GM19351 (cell line): Measurements from ENCODE around the gene KDM2B.
"Not testable (repeated sequence)": the region's sequence is repeated elsewhere in the genome, so short reads cannot be mapped to it uniquely, and the experiment has no call there.

Experiments used
- ATAC-seq: cut with Tn5 transposase; IDR thresholded peaks from one replicate; pipeline ENCODE4 v1.9.1; 2021; ENCODE audit warnings: mild to moderate bottlenecking, moderate library complexity; ENCODE audit not compliant: unreplicated experiment

KDM2B gene

DNA sequence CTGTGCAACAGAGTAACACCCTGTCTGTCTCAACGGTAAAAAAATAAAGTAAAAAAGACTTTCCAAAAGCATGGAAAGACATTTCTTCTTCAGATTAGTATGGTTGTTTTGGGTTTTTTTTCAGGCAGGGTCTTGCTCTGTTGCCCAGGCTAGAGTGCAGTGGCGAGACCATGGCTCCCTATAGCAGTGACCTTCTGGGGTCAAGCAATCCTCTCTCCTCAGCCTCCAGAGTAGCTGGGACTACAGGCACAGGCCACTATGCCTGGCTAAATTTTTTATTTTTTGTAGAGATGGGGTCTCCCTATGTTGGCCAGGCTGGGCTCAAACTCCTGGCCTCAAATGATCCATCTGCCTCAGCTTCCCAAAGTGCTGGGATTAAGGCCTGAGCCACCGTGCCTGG lies 72.8 kb downstream of the KDM2B start:
- no peak for ATAC-seq

DNA sequence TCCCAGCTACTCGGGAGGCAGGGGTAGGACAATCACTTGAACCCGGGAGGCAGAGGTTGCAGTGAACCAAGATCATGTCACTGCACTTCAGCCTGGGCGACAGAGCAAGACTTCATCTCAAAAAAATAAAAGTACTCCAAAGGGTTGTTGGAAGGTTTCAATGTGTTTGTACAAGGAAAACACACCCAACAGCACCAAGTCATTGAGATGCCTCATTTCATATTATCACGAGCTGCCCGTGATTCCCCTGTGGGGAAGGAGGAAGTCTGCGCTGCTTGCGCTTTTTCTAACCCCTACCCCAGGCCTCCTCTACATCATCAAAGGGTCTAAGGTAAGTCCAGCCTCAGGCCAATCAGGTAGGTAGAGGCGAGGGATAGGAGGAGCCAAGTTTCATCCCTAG lies 73.6 kb downstream of the KDM2B start:
- ATAC-seq, result no peak

DNA sequence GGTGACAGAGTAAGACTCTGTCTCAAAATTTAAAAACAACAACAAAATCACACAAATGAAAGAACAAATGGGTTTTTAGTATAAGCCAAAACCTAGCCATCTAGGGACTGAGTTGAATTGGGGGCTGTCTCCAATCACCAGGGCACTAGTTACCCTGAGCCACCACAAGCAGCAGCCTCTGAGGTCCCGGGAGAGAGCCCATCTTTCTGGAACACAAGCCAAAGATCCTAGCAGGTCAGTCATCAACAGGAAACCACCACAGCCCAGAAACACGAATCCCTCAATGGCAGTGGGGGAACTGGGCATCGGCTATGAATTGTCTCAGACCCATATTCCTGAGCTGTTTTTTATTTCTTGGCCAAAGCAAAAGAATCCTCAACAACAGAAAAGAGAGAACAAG lies 75.3 kb downstream of the KDM2B start:
- ATAC-seq, result no peak

DNA sequence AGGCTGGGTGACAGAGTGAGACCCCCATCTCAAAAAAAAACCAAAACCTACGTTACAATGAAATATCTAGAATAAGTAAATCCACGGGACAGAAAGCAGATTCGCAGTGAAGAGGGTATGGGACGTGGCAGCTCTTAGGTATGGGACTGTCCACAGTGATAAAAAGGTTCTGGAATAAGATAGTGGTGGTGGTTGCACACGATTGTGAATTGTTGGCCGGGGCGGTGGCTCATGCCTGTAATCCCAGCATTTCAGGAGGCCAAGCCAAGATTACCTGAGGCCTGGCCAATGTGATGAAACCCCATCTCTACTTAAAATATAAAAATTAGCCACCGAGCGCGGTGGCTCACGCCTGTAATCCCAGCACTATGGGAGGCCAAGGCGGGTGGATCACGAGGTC lies 76.3 kb downstream of the KDM2B start:
- ATAC-seq, result no peak

DNA sequence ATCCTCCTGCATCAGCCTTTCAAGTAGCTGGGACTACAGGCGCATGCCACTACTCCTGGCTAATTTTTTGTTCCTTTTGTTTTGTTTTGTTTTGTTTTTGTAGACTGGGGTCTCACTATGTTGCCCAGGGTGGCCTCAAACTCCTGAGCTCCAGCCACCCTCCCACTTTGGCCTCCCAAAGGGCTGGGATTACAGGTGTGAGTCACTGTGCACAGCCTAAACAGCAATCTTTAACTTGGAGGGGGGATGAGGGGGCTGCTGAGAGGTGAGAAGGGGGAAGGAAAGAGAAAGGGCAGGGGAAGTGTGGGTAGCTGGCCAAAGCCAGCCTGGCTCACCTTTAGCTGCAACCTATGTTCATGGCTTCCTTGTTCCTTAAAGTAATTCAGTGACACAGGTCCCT lies 77.4 kb downstream of the KDM2B start:
- ATAC-seq, result no peak

DNA sequence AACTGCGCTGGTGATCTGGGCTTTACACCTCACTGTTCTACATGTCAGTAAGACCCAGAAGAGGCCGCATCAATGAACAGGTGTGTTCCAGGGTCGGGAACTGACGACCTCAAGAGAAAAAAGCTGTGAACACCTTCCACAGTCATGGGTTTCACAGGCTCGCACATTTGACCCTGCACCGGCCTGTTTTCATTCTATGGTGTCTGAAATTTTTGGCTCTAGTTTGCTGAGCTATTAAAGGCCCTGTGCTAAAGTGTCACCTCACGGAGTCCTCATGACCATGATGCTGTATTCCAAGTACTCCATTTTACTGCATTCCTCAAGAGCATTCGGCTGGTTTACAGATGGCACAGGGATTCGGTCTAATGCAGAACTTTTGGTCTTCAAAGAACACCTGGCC lies 78.9 kb downstream of the KDM2B start:
- no peak for ATAC-seq

DNA sequence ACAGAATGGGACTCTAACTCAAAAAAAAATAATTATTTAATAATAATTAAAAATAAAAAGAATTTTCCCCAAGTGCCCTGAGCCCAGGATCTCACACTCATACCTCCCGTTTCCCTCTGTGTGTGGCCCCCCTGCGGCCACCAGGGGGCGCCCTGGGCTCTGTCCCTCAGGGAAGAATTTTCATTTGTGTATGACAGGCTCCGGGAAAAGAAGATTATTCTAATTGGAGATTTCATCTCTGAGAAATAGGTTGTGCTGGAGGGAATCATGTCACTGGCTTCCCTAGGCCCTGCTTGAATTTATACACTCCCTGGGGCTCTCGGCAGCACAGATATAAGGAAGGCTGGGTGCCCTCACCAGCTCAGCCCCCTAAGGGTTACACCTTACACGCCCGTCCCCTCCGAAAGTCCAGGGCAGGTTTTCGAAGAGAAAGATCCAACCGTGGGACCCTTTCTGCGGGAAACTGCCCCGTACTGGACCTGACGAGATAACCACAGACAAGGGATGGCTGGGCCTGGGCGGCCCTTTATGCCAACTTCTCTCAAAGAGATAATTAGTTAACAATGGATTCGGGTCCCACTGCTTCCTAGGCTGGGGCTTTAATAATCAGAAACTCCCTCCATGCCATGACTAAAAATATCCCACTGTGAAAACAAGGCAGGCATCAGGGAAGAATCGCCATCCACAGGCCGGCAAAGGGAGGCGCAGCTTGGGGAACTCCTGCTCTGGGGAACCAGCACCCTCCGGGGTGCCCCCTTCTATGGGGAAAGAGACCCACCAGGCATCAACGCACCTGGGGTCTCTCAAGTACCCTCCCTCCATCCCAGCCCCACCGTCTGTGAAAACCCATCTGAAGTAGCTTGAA lies 80.7 kb downstream of the KDM2B start:
- no peak for ATAC-seq

DNA sequence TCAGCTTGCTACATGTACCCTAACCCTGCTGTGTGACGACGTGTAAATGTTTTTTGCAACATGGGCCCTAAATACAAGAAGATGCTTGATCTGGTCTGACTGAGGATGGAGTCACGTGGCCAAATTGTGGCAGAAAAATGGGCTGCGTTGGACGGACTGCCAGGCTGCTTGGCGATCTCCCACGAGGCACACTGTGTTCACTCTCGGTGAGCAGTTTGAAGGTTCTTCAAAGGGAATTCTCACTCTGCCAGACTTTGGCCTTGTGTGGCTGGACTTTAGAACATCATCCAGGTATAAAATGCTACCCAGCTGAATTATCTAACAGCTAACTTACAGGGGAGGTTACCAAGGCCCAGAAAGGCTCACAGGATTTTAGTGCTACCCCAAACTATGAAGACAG lies 85.1 kb downstream of the KDM2B start:
- ATAC-seq, result no peak

DNA sequence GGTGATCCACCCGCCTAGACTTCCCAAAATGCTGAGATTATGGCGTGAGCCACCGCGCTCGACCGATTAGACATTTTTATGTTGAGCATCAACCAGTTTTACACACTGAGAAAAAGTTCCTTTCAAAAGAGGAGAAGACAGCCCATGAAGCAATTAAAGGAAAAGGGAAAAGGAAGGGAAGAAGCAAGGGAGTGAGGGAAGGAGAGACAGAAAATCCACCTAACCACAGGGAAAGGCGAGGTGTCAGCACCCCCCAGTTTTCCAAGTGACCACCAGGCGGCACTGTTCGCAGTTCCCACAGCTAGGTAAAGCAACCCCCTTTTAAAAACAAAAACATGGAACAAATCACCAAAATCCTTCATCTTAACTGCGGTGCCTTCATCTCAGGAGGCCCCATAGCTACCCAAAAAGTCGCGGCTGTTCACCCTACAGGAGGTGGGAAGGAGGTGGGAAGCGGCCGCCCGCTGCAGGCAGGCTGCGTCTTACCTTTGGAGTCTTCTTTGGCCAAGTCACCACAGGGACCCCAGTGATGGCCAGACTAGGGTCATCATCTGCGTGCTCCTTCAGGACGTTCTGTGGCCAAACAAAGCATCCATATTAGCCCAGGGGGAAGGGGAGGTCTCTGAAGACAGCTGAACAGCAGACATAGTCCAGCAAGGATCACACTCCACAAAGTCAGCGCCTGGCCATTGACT lies 86.6 kb downstream of the KDM2B start:
- no peak for ATAC-seq

DNA sequence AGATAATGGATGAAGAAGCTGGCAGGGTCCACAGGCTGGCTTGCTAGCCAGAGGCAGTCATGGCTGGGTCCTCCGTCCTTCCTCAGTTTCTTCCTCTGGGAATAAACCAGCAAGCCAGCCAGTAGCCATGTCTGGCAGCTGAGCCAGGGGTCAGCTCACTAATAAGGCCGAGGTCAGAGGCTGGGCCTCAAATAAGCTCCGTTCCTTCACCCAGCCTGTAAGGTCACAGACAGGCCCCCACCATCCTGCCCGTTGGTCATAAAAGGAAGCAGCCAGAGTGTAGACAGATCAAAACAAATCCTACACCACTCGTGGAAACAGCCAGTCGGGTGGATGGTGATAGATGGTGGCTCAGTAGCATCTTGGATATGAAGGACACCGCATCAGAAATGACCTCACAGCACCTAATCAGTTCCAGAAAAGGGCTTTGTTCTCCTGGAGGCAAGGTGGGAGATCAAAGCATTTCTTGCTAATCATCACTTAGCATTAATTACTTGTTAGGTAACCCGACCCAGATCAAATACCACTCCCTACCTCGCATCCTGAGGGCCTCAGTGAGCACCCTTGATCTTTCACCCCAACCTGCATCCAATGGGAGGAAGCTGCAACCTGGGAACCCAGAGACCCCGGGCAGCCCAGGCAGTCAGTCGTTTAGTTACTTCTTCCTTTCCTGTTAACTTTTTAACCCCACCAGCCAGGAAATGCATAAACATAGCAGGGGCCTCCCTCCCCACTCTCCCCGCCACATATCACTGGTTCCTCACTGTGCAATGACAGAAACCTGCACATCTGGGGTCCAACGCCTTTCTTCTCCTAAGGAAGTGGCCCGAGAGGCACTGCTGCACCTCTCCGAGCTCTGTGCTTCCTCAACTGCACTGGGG lies 90.2 kb downstream of the KDM2B start:
- no peak for ATAC-seq

DNA sequence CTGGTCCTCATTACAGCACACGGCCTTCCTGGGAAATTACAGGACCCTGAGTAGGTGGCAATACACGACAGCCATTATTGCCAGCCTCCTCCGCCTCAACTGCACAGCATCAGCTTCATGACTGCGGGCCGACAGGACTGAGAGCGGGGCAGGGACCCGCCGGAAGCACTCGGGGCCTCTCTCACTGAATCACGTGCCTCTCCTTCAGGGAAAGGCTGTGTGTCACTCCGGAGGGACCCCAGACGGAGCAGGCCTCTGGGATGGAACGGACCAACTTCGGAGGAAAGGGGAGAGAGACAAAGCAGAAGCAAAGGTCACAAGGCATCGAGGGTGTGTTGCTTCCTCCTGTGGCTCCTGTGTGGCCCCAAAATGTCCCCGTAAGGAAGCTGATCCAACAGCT lies 90.9 kb downstream of the KDM2B start:
- no peak for ATAC-seq

DNA sequence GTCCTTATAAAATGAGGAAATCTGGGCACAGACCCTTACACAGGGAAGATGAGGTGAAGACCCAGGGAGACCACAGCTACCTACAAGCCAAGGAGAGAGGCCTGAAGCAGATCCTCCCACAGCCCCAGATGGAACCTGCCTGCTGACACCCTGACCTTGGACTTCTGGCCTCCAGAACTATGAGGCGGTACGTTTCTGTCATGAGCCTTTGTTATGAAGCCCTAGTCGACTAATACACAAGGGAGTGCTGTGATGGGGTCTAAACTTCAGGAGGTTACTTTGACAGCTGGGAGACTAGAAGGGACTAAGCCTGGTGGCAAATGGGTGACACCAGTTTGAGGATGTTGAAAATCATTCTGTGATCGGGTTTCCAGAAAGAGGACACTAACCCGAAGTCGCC lies 95.9 kb downstream of the KDM2B start:
- ATAC-seq, result no peak

DNA sequence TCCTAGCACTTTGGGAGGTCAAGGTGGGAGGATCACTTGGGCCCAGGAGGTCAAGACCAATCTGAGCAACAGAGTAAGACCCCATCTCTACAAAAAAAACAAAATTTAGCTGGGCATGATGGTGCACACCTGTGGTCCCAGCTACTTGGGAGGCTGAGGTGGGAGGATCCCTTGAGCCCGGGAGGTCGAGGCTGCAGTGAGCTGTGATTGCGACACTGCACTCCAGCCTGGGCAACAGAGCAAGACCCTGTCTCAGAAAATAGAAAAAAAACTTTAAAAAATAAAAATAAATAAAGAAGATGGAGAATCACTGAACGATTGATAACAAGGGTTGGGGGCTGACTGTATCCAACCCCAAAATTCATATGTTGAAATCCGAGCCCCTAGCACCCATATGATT lies 96.3 kb downstream of the KDM2B start:
- ATAC-seq, result not testable (repeated sequence)

DNA sequence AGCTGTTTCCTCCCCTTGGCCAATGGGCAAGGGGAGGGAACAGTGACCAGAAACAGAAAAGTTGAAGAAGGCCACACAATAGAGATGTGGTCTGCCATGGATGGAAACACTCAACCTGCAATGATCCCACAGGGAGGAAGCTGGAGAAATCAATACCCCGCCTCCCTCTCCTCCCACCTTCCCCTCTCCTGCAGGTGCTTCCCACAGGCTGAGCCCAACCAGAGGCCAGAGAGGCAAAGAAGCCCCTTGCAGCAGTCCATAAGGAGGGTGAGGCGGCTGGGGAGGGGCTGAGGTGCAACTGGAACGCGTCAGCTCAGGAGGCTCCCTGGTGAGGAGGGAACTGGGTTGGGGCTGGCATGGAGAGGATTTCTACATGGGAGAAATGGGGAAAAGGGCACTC lies 96.9 kb downstream of the KDM2B start:
- ATAC-seq, result no peak

DNA sequence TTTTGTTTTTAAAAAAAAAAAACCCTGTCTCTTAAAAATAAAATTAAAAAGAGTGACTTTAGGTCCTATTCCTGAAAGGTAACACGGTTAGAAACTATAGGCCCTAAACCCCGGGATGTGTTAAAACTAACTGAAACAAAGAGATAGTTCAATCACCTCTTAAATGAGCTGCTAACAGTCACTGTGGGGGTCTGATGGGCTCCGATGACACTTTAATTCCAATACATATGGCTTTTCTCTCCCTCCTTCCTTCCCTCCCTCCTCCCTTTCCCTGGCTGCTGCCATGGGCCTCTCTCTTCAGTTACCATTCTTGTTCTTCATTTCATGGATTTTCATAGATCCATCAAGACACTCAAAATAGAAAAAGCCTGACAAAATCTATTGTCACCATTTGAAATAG lies 104.3 kb downstream of the KDM2B start:
- ATAC-seq, result no peak

DNA sequence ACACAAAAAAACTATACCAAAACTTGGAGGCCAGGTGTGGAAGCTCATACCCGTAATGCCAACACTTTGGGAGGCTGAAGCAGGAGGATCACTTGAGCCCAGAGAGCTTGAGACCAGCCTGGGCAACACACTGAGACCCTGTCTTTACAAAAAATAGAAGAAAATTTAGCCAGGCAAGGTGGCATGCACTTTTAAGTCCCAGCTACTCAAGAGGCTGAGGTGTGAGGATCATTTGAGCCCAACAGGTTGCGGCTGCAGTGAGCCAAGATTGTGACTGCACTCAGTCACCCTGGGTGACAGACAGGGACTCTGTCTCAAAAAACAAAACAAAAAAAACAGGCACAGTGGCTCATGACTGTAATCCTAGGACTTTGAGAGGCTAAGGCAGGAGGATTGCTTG lies 105.5 kb downstream of the KDM2B start:
- no peak for ATAC-seq

DNA sequence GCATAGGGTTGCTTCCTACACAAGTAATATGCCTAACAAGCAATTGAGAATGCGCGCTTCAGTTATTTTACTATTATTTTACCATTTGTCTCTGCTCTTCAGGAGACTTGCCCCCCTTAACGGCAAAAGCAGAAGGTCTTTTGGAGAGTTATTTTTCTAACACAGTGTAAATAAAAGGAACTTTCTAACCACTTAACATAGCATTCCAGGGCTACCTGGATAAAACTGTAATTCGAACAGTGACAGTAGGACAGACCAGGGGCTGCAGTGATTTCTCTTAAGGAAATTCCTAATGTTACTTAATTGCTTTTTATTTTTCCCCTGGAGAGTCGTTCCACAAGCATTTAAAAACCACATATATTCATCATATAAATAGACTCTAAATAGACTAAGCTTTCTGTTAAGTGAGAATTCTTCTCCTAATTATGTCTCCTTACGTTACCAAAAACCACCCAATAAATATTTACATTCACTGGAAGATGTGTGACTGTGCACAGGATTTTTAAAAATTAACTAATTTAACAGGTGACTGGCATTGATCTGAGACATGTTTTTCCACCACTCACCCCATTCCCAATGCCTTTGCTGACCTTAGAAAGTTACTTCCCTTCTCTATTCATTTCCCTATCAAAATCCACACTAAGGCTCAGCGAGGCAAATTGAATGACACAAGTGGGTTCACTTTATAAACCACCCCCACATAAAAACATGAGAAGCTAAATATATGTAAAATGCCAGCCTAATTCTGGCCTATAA lies 108.5 kb downstream of the KDM2B start:
- no peak for ATAC-seq

DNA sequence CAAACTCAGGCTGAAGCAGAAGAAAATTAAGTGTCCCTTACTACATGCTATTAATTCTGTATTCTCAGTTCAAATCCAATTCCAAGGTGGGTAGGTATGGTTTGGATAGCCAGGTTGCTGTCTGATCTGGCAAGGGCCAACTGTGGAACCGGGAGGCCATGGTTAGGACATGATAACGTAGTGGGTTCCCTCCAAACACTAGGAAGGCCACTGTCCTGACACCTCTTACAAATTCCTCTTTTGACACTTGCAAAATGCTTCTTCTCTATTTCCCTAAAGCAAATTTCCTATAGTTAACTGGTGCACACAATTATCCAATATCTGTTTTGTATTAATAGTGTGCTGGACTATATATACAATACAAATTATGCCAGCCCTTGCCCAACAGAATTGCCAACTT lies 110.1 kb downstream of the KDM2B start:
- ATAC-seq, result no peak

DNA sequence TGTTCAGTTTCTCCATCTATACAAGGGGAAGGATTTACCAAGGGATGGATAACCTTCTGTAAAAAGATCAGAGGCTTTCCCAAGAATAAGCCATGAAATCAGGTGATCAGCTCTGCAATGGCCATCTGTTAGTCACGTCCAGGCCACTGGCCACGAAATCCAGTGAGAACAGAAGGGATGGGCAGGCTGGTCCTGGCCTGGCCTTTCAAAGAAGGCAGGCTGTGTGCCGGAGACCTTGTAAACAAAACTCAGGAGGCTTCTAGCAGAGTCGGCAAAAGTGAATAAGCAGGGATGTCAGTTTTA lies 112.4 kb downstream of the KDM2B start:
- no peak for ATAC-seq

DNA sequence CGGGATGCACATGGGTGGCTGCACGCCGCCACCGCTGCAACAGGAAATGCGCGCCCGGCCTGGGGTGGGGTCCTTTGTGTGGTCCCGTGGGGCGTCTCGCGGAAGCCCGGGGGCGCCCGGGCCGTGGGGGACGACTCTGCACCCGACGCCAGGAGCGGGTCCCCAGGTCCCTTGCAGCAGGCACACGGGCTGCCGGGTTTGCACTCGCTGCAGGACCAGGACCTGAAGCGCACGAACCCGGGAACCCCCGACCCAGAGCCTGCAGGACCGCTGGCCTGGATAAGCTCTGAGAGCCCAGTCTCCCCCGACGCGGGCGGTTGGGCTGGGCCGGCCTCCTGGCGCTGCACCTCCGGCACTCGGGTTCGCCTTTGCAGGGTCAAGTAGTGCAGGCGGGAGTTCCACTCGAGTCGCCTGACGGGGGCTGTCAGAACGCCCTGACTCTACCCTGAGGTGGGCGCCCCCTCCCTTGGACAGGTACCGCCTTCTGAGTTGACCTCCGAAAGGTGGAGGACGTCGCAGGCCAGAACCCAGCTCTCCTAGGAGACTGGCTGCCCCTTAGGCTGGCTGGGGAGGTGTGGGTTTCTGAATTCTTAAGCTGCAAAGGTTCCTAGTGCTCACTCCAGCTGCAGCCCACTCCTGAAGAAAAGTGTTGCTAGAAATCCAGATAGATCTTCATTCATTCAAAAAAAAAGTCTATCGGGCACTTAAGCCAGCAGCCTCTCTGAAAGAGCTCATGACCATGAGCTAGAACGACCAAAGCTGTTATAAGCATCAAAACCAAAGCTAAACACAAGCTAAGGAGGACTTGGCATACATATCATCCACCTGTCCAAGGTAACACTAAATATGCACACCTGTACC lies 113.0 kb downstream of the KDM2B start:
- no peak for ATAC-seq
